Pancreas (tissue), 10 donors: ENCODE measurements around the gene KCNQ4. TPM values are rescaled to one million over a fixed set of nuclear protein-coding genes. Genes with fewer than 3 reads are reported as not detected.

Experiments used
- ATAC-seq, 4 donors: fragments of 200-7000 bp; cut with Tn5 transposase; one replicate each; pipeline versions ENCODE4 v1.8.0 to v1.9.1; 2020; ENCODE audit warnings: mild to moderate bottlenecking in 4 of 4, moderate library complexity in 4 of 4
- DNase-seq, 6 donors: peaks; one replicate each; pipeline ENCODE4 v3.0.0-alpha.2; 2020
- FAIRE-seq: peaks from 2 replicates; lab custom pipeline; 2012; peaks lifted over from hg19 to GRCh38; lab: Jason Lieb, UNC
- H3K27ac ChIP-seq, 4 donors: fragments of 200-600 bp; sonication (generic); 1 replicate in 3 of 4; 2 replicates in 1 of 4; pipeline versions ENCODE4 v1.5.0 to v1.8.0; 2020
- H3K27me3 ChIP-seq, 4 donors: fragments of 200-600 bp; one replicate each; pipeline ENCODE4 v1.8.0; 2021
- H3K36me3 ChIP-seq, 3 donors: fragments of 200-600 bp; sonication (generic) in 1 of 3; one replicate each; pipeline versions ENCODE4 v1.5.0 to v1.8.0; 2020 to 2021
- H3K4me1 ChIP-seq, 3 donors: fragments of 200-600 bp; one replicate each; pipeline ENCODE4 v1.8.0; 2021
- H3K4me3 ChIP-seq, 4 donors: fragments of 200-600 bp; sonication (generic) in 2 of 4; one replicate each; pipeline versions ENCODE4 v1.5.0 to v1.8.0; 2020 to 2021
- H3K9me3 ChIP-seq, 4 donors: fragments of 200-600 bp; one replicate each; pipeline ENCODE4 v1.8.0; 2021
- WGBS, 2 donors: extraction: QIAGEN DNeasy Blood & Tissue Kit; methylation state at CpG; one replicate each; pipeline ENCODE4 v1.1.7; 2013; 5-methylcytosine and 5-hydroxymethylcytosine counted together
- intact Hi-C, 3 donors: fragments of 100-400 bp; cut with DNase I; formaldehyde crosslinking; loops; one replicate each; pipeline versions ENCODE4 v1.11.1 to v1.14.2; 2022
- polyA plus RNA-seq, 2 donors: library from polyadenylated mRNA; stranded (reverse); fragments of 200-250 nt; gene quantifications; one replicate each; pipeline ENCODE4 v1.2.3, GENCODE V29; 2013
- total RNA-seq, 6 donors: library from RNA; stranded (reverse); fragmentation: NEBNext Ultra II Directional in 4 of 6; extraction: Animal tissue kit (Norgen Biotek cat#: 25700) in 4 of 6; gene quantifications; one replicate each; pipeline versions ENCODE4 v1.2.1 to v1.2.4, GENCODE V29; 2021 to 2023
- TF ChIP-seq, protein P1 (sequence below), 4 donors: fragments of 200-600 bp; sonication (generic) in 3 of 4; IDR thresholded peaks; one replicate each; pipeline versions ENCODE4 v1.5.0 to v1.8.0; 2021; ENCODE audit warnings: antibody characterized with exemption in 4 of 4
- donor health status: healthy with polysubstance abuse.
- donor health status: DM: no; HTN: no; CAD: no; lungs with moderate emphysema.
- donor health status: DM: no; HTN: no; CAD: no.
- donor health status: control.
- donor health status: control.
- donor health status: Bipolar disorder and iron deficiency.
- donor health status: DM: yes; HTN: yes; CAD: no.
- donor health status: DM: no; HTN: no; CAD: no.
- donor health status: DM: no; HTN: no; CAD: no.
- donor health status: DM: yes; HTN: yes; CAD: no.

KCNQ4 gene
- total and polyA plus RNA-seq, 8 donors, result 0.35 to 6.5 (median 1.3) TPM

- no peak for FAIRE-seq
- no peak for ATAC-seq
- Histone ChIP-seq H3K4me1 (no peaks in the 10 kb centered on the region), H3K27ac (no peak overlapping the region), H3K27me3 (no peaks in the 10 kb centered on the region), H3K4me3 (peak overlapping the region in 1 of 4 donors; percentile 38), H3K9me3 (no peaks in the 10 kb centered on the region), H3K36me3 (no peaks in the 10 kb centered on the region)
- intact Hi-C loops, result no loop called here
- DNase-seq, result no peak
- TF ChIP-seq, protein P1, sequence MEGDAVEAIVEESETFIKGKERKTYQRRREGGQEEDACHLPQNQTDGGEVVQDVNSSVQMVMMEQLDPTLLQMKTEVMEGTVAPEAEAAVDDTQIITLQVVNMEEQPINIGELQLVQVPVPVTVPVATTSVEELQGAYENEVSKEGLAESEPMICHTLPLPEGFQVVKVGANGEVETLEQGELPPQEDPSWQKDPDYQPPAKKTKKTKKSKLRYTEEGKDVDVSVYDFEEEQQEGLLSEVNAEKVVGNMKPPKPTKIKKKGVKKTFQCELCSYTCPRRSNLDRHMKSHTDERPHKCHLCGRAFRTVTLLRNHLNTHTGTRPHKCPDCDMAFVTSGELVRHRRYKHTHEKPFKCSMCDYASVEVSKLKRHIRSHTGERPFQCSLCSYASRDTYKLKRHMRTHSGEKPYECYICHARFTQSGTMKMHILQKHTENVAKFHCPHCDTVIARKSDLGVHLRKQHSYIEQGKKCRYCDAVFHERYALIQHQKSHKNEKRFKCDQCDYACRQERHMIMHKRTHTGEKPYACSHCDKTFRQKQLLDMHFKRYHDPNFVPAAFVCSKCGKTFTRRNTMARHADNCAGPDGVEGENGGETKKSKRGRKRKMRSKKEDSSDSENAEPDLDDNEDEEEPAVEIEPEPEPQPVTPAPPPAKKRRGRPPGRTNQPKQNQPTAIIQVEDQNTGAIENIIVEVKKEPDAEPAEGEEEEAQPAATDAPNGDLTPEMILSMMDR (IDR thresholded peaks at IDR 0.05), result no peak
- WGBS, 2 donors, result 63 to 75% methylated on average over 18 to 19 of the region's 19 CpGs
These were observed 34.2 kb downstream of the KCNQ4 start for GRCh38 chr1:40817791-40818263.

GRCh38 chr1:40818264-40818961 lies 34.8 kb downstream of the KCNQ4 start:
- intact Hi-C loops, result no loop called here
- no peak for FAIRE-seq
- Histone ChIP-seq H3K27me3 (no peaks in the 10 kb centered on the region), H3K4me3 (peak overlapping the region in 2 of 4 donors; percentile 13 to 38), H3K9me3 (no peaks in the 10 kb centered on the region), H3K4me1 (no peaks in the 10 kb centered on the region), H3K36me3 (no peaks in the 10 kb centered on the region), H3K27ac (no peak overlapping the region)
- peak; percentile 53 to 90 (median 78) for ATAC-seq
- TF ChIP-seq, protein P1 (IDR thresholded peaks at IDR 0.05), result no peak
- WGBS, 2 donors, result 17% methylated on average over 53 to 59 of the region's 59 CpGs
- peak in 5 of 6 donors; percentile 56 to 77 (median 62) for DNase-seq

- no peak for FAIRE-seq
- no peaks in the 10 kb centered on the region for H3K4me1 ChIP-seq
- no peak overlapping the region for H3K27ac ChIP-seq
- no peaks in the 10 kb centered on the region for H3K9me3 ChIP-seq
- intact Hi-C loops, result no loop called here
- H3K4me3 ChIP-seq, result no peak overlapping the region
- H3K27me3 ChIP-seq, result no peaks in the 10 kb centered on the region
- H3K36me3 ChIP-seq, result no peaks in the 10 kb centered on the region
- WGBS, 2 donors, result 65 to 74% methylated on average over 25 to 26 of the region's 26 CpGs
- DNase-seq, result no peak
- no peak for ATAC-seq
- TF ChIP-seq, protein P1 (IDR thresholded peaks at IDR 0.05), result no peak
These were observed 35.5 kb downstream of the KCNQ4 start for GRCh38 chr1:40819101-40819500.

- Histone ChIP-seq H3K4me3 (no peak overlapping the region), H3K36me3 (no peaks in the 10 kb centered on the region), H3K27me3 (no peaks in the 10 kb centered on the region), H3K9me3 (no peaks in the 10 kb centered on the region), H3K27ac (peak overlapping the region in 3 of 4 donors; percentile 13 to 68 (median 57)), H3K4me1 (no peaks in the 10 kb centered on the region)
- FAIRE-seq, result no peak
- no peak for DNase-seq
- intact Hi-C loops, result no loop called here
- TF ChIP-seq, protein P1 (IDR thresholded peaks at IDR 0.05), result no peak
- WGBS, 2 donors, result 76 to 80% methylated on average over 3 of the region's 3 CpGs
- ATAC-seq, result peak in 1 of 4 donors; percentile 8
These were observed 36.7 kb downstream of the KCNQ4 start for GRCh38 chr1:40820251-40820797.
